ENCODE results near the gene NADSYN1.

The NADSYN1 gene

GRCh38 chr11:71474771-71475483, 21.9 kb downstream of the NADSYN1 start:
- no peak for DNase-seq

GRCh38 chr11:71476031-71476430, 23.0 kb downstream of the NADSYN1 start:
- no peak for DNase-seq

DNA sequence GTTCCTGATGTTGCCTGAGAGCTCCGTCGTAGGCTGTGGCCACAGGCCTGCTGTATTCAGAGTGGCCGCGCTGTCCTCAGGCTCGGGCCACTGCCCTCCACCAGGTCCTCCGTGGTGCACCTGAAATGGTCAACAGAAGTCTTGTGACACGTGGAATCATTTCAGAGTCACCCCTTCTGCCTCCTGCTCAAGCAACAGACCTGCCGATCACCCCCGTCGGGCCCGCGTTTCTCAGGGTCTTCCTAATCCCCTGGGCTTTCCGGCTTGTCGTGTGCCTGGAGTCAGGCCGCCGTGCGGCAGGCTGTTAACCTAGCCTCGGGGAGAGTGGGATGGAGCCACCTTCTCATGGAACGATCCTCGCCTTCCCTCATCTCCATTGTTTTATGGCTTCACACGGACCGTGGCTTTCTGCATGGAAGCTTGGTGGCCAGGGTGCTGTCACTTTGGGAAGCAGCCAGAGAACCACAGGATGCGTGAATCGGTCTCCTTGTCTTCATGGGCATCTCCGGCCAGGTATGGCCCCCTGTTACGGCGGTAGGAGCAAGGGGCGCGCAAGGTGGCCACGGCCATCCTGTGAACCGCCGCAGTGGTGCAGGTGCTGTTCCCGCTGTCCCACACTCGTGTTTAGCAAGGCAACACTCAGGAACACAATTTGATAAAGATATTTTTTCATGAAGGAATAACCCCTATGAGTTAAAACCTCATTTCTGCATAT, 24.1 kb downstream of the NADSYN1 start:
- DNase-seq, result no peak

GRCh38 chr11:71477641-71478527, 24.9 kb downstream of the NADSYN1 start:
- no peak for DNase-seq

- no peak for DNase-seq
Measured at GRCh38 chr11:71478528-71478840, 25.5 kb downstream of the NADSYN1 start.

DNA sequence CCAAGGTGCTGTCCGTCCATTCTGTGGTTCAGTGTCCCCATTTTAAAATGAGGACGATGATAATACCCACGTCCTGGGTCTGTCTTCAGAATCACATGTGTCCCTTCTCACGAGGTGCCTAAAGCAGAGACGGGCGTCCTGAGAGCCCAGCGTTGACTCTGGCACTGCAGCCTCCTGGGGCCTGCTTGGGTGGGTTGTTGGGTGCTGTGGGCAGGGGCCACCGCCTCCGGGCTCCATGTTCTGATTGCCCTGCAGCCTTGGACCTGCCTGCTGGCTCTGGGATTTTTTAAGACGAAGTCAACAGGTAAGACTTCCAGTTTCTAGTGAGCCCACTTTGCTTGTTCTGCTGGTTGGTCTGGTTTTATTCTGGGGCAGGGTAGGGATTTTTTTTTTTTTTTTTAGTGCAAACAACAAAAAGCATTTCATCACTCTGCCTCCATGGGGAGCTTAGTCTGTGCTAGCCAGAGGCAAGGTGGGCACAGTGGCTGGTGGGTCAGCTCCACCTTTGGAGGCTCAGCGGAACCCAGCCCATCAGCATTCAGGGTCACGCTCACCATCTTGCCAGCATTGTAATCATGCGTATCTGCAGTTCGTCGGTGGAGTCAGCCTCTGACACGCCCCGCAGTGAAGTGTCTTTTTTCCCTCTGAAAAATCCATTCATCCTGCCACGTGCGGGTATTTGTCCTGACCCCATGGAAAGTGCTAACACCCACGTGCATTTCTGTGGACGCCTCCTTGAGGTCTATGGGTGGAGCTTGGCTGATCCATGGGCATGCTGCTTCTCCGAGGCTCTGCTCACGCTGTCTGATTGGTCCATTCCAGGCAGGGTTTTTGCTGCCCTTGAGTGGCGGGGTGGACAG, 28.3 kb downstream of the NADSYN1 start:
- no peak for DNase-seq

DNA sequence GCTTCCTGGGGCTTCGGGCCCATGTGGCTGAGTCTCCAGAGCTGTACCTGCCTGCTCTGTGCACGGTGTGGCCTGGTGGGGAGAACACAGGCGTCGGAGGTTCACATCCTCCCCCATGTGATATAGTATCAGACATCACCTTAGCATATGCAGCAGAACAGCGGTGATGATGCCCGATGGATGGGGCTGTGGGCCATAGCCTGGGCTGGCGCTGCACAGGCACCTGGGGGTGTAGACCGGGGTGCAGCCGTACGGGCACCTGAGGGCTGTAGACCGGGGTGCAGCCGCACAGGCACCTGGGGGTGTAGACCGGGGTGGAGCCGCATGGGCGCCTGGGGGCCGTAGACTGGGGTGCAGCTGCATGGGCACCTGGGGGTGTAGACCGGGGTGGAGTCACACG, 29.2 kb downstream of the NADSYN1 start:
- DNase-seq, result no peak

DNA sequence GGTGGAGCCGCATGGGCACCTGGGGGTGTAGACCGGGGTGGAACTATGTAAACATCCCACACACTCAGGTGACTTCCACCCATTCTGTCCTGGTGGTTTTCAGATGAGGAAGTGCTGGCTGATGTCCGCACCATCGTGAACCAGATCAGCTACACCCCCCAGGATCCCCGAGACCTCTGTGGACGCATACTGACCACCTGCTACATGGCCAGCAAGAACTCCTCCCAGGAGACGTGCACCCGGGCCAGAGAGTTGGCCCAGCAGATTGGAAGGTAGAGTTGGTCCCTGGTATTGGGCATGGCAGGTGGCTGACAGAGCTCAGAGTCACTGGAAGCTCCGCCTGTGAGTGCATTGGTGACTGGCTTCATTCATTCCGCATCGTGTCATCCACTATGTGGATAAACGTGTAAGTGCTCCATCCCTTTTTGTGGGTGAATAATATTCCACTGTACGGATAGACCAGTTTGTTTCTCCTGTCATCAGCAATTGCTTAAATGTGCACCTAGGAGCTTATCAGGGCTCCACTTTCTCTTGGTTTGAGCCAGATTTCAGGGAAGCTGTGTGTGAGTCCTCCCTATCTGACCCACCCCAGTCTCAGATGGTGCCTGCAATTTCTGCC, 29.9 kb downstream of the NADSYN1 start:
- no peak for DNase-seq

- no peak for DNase-seq
Measured at GRCh38 chr11:71483692-71484091, 30.7 kb downstream of the NADSYN1 start.

DNA sequence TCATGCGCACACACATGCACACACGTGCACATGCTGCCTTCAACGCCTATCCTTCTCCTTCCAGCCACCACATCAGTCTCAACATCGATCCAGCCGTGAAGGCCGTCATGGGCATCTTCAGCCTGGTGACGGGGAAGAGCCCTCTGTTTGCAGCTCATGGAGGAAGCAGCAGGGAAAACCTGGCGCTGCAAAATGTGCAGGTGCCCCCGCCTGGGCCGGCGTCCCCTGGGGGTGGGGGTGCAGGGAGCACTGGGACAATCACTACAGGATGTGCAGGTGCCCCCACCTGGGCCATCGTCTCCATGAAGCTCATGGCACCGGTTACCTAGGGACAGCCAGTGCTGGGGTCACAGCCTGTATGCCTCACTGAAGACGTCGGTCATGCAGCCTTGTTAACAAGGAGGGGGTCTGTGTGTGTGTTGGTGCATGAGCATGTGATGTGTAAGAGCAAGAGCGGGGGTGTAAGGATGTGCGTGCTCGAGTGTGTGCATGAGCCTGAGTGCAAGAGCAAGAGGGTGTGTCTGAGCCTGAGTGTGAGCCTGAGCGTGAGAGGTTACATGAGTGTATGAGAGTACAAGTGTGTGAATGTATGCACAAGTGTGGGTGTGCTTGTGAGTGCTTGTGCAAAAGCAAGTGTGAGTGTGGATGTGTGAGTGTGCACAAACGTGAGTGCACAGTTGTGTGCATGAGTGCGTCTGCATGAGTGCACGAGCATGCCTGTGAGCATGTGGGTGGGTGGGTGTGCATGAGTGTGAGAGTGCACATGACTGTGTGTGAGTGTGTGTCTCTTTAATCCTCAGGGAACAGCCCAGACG, 31.5 kb downstream of the NADSYN1 start:
- no peak for DNase-seq

- DNase-seq, result no peak
Measured at GRCh38 chr11:71485063-71485399, 32.0 kb downstream of the NADSYN1 start.

DNA sequence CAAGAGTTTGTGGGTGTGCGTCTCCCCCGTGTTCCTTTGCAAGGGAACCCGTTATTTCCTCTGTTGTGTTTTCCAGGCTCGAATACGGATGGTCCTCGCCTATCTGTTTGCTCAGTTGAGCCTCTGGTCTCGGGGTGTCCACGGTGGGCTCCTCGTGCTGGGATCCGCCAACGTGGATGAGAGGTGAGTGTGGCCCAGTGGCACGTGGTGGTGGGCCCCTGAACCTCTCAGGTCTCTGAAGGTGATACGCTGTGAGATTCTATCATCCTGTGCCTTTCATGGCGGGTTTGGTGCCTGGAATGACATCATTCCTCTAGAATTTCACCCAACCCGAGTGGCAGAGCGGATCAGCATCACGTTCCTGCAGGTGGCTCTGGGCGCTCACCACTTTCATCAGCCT, 32.5 kb downstream of the NADSYN1 start:
- no peak for DNase-seq

- DNase-seq, result no peak
Measured at GRCh38 chr11:71486320-71486719, 33.3 kb downstream of the NADSYN1 start.

GRCh38 chr11:71488681-71489270, 35.8 kb downstream of the NADSYN1 start:
- DNase-seq, result no peak

GRCh38 chr11:71489311-71490043, 36.5 kb downstream of the NADSYN1 start:
- peak in 2 of 4 experiments; percentile 16 to 24 for DNase-seq

- no peak for DNase-seq
Measured at GRCh38 chr11:71490044-71490730, 37.2 kb downstream of the NADSYN1 start.

GRCh38 chr11:71490731-71491390, 37.9 kb downstream of the NADSYN1 start:
- no peak for DNase-seq

- no peak for DNase-seq
Measured at GRCh38 chr11:71491531-71491930, 38.5 kb downstream of the NADSYN1 start.

DNA sequence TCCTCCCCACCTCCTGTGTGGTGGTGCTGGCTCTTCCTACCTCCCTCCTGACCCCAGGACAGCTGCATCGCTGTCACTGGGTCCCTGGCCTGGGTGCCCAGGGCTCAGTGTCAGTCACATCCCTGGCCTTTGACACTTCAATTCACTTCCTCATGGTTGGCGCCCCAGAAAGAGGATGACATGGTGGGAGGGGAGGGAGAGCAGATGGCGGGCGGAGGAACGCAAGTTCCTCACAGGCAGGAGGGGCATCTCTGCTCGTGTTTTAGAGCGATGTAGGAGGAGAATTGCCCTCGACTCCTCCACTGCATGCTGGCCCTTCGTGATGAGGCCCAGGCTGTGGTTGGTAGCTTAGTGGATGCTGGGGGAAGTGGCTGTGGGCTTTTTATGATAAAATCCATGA, 38.9 kb downstream of the NADSYN1 start:
- DNase-seq, result no peak

Data from activated CD4-positive, CD25-positive, alpha-beta regulatory T cell (primary cell).